ENCODE data around the gene PPFIA3.
A peak's percentile ranks its signal among the peaks of the same experiment; 100 is the strongest.

PPFIA3 gene

DNA sequence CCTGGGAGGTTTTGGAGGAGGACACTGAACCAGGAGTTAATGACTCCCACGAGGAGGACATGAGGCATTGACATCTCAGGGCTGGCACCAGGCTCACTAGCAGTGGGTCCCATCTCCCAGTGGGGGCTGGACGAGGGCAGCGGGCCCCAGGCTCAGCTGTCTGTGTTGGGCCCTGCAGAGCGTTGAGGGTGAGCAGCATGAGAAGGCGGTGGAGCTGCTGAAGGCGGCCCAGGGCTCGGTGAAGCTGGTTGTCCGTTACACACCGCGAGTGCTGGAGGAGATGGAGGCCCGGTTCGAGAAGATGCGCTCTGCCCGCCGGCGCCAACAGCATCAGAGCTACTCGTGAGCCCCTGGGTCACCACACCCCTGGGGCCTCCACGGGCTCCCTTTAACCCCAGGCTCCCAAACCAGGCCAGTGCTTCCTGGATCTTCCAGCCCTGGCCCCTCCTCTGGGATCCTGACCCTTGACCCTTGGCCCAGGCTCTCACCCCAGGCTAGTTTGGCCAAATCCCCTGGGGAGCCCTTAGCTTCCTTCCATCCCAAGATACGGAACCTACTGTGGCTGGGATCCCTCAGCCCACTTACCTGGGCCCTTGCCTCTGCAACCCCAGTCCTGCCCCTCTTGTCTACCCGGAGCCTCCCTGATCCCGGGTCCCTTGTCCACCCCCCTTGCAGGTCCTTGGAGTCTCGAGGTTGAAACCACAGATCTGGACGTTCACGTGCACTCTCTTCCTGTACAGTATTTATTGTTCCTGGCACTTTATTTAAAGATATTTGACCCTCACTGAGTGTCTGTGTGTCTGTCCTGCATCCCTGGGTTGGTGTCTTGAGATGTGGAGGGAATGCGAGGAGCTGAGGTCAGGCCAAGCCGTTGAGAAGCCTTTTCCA is 1.4 kb upstream of the PPFIA3 start:
- TF ChIP-seq, protein P1, sequence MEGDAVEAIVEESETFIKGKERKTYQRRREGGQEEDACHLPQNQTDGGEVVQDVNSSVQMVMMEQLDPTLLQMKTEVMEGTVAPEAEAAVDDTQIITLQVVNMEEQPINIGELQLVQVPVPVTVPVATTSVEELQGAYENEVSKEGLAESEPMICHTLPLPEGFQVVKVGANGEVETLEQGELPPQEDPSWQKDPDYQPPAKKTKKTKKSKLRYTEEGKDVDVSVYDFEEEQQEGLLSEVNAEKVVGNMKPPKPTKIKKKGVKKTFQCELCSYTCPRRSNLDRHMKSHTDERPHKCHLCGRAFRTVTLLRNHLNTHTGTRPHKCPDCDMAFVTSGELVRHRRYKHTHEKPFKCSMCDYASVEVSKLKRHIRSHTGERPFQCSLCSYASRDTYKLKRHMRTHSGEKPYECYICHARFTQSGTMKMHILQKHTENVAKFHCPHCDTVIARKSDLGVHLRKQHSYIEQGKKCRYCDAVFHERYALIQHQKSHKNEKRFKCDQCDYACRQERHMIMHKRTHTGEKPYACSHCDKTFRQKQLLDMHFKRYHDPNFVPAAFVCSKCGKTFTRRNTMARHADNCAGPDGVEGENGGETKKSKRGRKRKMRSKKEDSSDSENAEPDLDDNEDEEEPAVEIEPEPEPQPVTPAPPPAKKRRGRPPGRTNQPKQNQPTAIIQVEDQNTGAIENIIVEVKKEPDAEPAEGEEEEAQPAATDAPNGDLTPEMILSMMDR (IDR thresholded peaks at IDR 0.05; ENCODE audit: insufficient read depth, low read length, poor library complexity, severe bottlenecking): no peak
- no peak for TF ChIP-seq EZH2phosphoT487 (conservative IDR thresholded peaks at IDR 0.05; ENCODE audit: low read length)
- no peaks in the 10 kb centered on the region for H3K9me2 ChIP-seq (replicated peaks; ENCODE audit: insufficient read depth, low read length)
- no peaks in the 10 kb centered on the region for H3K27me3 ChIP-seq (ENCODE audit: low read length)
- H3K9me3 ChIP-seq (ENCODE audit: insufficient read depth, low read length): no peaks in the 10 kb centered on the region
- H3F3A ChIP-seq (ENCODE audit: insufficient read depth): peaks cover 7% of the 10 kb centered on the region; the same call in 1 of the 2 replicates
- peak overlapping the region; percentile 74 for H3K9ac ChIP-seq (ENCODE audit: low read length)
- H2AFZ ChIP-seq (ENCODE audit: low read depth, low read length, severe bottlenecking): peak overlapping the region; percentile 25
- peak overlapping the region; percentile 89 for H3K4me2 ChIP-seq (ENCODE audit: low read depth, low read length, poor library complexity, severe bottlenecking)
- peak overlapping the region; percentile 65 for H3K27ac ChIP-seq (ENCODE audit: low read depth, low read length)
- H3K4me3 ChIP-seq (ENCODE audit: insufficient read depth, low read length, poor library complexity, severe bottlenecking): peak overlapping the region; percentile 66
- H3K36me3 ChIP-seq (ENCODE audit: low read length): no peaks in the 10 kb centered on the region
- no peaks in the 10 kb centered on the region for H4K20me1 ChIP-seq (ENCODE audit: low read depth, low read length)
- no peaks in the 10 kb centered on the region for H3K79me2 ChIP-seq (ENCODE audit: insufficient read depth, low read length)

DNA sequence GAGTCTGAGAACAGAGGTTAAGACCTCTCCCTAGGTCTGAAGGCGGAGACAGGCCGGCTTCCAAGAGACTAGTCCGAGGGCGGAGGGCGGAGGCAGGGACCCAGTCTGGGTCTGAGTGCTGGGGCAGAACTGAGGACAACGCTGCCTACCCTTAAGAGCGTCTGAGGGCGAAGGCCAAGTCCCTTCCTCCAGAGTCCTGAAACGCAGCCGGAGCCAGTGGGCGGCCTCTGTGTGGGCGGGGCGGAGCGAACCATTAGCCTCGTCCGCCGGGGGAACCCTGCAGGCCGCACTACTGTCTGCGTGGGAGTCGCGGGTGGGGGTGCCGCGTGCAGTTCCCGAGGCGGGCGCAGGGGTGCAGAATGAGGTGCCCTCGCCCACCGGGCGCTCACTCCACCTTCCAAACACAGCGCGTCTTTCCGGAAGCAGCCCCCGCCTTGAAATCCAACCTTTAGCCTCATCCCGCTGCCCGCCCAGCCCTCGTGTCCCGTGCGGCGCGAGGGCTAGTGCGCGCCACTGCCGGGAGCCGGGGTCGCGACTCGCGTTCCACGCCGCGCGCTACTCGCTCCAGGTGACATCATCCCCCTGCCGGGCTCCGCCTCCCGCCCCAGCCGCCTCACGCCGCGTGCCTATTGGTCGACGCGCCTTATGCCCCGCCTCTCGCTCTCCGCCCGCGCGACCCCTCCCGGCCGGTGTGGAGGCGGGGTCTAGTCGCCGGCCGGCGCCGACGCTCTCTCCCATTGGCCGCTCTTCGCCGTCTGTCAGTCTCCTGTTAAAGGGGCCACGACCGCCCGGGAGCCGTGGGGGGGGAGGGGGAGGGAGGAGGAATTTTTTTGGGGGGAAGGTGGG is 556 bp upstream of the PPFIA3 start, which contains the start of gene C19orf73:
TSS of gene C19orf73 (minus strand) at position 579 of the 846 bp plus-strand sequence. CDS start at position 458, 121 bp downstream.
- Histone ChIP-seq H3K4me2 (ENCODE audit: low read depth, low read length, poor library complexity, severe bottlenecking) (peak within 1 kb of the TSS; percentile 89), H3K79me2 (ENCODE audit: insufficient read depth, low read length) (no peaks in the 10 kb centered on the region), H3K9me2 (replicated peaks; ENCODE audit: insufficient read depth, low read length) (no peaks in the 10 kb centered on the region), H3K9ac (ENCODE audit: low read length) (peak within 1 kb of the TSS; percentile 74), H3K27me3 (ENCODE audit: low read length) (no peaks in the 10 kb centered on the region), H2AFZ (ENCODE audit: low read depth, low read length, severe bottlenecking) (peak within 1 kb of the TSS; percentile 55), H3K4me3 (ENCODE audit: insufficient read depth, low read length, poor library complexity, severe bottlenecking) (peak within 1 kb of the TSS; percentile 66), H3K36me3 (ENCODE audit: low read length) (no peaks in the 10 kb centered on the region), H3F3A (ENCODE audit: insufficient read depth) (peaks cover 7% of the 10 kb centered on the region; the same call in 1 of the 2 replicates), H4K20me1 (ENCODE audit: low read depth, low read length) (no peaks in the 10 kb centered on the region), H3K27ac (ENCODE audit: low read depth, low read length) (peak within 1 kb of the TSS; percentile 65), H3K9me3 (ENCODE audit: insufficient read depth, low read length) (no peaks in the 10 kb centered on the region)
- TF ChIP-seq EZH2phosphoT487 (conservative IDR thresholded peaks at IDR 0.05; ENCODE audit: low read length): no peak
- TF ChIP-seq, protein P1 (IDR thresholded peaks at IDR 0.05; ENCODE audit: insufficient read depth, low read length, poor library complexity, severe bottlenecking): no peak

DNA sequence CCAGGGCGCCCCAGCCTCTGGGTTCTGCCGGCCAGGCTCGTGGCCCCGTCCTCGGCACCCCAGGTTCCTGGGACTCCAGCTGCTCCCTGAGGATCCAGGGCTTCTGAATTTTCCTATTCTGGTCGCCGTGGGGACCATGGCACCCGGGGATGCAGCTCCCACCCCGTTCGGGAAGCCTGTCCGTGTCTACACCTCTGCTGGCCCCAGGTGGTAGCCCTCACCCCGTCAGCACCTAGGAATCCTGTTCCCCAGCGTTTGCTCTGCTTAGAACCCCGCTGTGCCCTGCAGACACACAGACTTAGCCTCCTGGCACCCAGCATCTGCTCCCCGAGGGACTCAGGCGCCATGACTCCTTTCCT is 960 bp downstream of the PPFIA3 start:
- no peak overlapping the region for H3K27ac ChIP-seq (ENCODE audit: low read depth, low read length)
- H3K27me3 ChIP-seq (ENCODE audit: low read length): no peaks in the 10 kb centered on the region
- no peaks in the 10 kb centered on the region for H3K9me2 ChIP-seq (replicated peaks; ENCODE audit: insufficient read depth, low read length)
- peak overlapping the region; percentile 74; the same call in 1 of the 2 replicates for H3K9ac ChIP-seq (ENCODE audit: low read length)
- TF ChIP-seq EZH2phosphoT487 (conservative IDR thresholded peaks at IDR 0.05; ENCODE audit: low read length): no peak
- TF ChIP-seq, protein P1 (IDR thresholded peaks at IDR 0.05; ENCODE audit: insufficient read depth, low read length, poor library complexity, severe bottlenecking): no peak
- H3K9me3 ChIP-seq (ENCODE audit: insufficient read depth, low read length): no peaks in the 10 kb centered on the region
- H3K36me3 ChIP-seq (ENCODE audit: low read length): no peaks in the 10 kb centered on the region
- peak overlapping the region; percentile 64 for H3K4me3 ChIP-seq (ENCODE audit: insufficient read depth, low read length, poor library complexity, severe bottlenecking)
- H3F3A ChIP-seq (ENCODE audit: insufficient read depth): peaks cover 4% of the 10 kb centered on the region; the same call in 1 of the 2 replicates
- peak overlapping the region; percentile 55 for H2AFZ ChIP-seq (ENCODE audit: low read depth, low read length, severe bottlenecking)
- H3K4me2 ChIP-seq (ENCODE audit: low read depth, low read length, poor library complexity, severe bottlenecking): peak overlapping the region; percentile 72
- no peaks in the 10 kb centered on the region for H4K20me1 ChIP-seq (ENCODE audit: low read depth, low read length)
- H3K79me2 ChIP-seq (ENCODE audit: insufficient read depth, low read length): no peaks in the 10 kb centered on the region

All from SU-DHL-6 (cell line).